AG10803 (cell line): ENCODE data around the gene RPSA.
A peak's percentile ranks its signal among the peaks of the same experiment; 100 is the strongest.

Experiments used
- DNase-seq: peaks from one replicate; pipeline ENCODE4 v3.0.0; 2010; ENCODE audit warnings: low read depth
- H3K4me3 ChIP-seq: 2 replicates; pipeline ENCODE4 v1.5.1; 2011; ENCODE audit warnings: mild to moderate bottlenecking, low read length, control low read depth
- TF ChIP-seq, protein P1 (sequence below): conservative IDR thresholded peaks from 2 replicates; pipeline ENCODE4 v1.5.1; 2011; ENCODE audit warnings: mild to moderate bottlenecking, low read length, control low read depth, inconsistent platforms

The RPSA gene

GRCh38 chr3:39383881-39384664, 22.4 kb upstream of the RPSA start:
- TF ChIP-seq, protein P1, sequence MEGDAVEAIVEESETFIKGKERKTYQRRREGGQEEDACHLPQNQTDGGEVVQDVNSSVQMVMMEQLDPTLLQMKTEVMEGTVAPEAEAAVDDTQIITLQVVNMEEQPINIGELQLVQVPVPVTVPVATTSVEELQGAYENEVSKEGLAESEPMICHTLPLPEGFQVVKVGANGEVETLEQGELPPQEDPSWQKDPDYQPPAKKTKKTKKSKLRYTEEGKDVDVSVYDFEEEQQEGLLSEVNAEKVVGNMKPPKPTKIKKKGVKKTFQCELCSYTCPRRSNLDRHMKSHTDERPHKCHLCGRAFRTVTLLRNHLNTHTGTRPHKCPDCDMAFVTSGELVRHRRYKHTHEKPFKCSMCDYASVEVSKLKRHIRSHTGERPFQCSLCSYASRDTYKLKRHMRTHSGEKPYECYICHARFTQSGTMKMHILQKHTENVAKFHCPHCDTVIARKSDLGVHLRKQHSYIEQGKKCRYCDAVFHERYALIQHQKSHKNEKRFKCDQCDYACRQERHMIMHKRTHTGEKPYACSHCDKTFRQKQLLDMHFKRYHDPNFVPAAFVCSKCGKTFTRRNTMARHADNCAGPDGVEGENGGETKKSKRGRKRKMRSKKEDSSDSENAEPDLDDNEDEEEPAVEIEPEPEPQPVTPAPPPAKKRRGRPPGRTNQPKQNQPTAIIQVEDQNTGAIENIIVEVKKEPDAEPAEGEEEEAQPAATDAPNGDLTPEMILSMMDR, result 0 out of 2 replicates have a peak, but pooled peaks have one; percentile 14
- peak; percentile 89 for DNase-seq
- peak overlapping the region; percentile 87 for H3K4me3 ChIP-seq

DNA sequence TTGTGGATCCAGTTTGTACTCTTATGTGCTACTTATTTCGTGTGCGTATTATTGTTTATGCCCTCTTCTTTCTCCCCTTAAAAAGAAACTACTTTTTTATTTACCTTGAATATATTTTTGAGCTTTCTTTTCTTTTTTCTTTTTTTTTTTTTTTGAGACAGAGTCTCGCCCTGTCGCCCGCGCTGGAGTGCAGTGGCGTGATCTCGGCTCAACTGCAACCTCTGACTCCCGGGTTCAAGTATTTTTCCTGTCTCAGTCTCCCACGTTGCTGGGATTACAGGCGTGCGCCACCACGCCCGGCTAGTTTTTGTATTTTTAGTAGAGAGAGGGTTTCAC, 21.9 kb upstream of the RPSA start:
- peak overlapping the region; percentile 87 for H3K4me3 ChIP-seq
- no peak for DNase-seq
- TF ChIP-seq, protein P1, result no peak

DNA sequence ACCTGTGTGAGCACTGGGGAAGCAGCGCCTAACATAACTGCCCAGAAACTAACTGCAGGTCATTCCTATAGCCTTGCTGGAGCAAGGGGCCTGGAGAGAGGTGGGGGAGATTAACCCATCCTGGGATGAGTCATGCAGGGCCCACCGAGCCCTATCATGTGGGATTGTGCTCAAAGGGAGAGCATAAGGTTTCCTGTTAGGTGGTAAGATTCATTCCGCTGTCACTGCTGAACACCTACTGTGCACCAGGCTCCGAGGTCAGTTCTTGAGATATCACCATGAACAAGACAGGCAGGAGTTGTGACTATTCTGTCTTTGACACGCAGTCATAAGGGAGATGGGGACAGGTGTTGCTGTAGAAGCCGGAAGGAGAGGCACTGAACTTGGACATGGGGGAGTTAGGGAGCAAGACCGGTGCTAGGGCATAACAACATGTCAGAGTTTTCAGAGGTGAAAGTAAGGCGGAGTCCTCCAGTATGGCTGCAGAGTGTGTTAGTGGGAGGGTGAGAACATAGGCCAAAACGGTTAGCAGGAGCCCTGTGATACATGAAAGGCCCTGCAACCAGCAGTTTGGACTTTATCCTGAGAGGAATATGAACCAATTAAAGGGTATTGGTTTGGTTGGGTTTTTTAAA, 20.9 kb upstream of the RPSA start:
- DNase-seq, result no peak
- TF ChIP-seq, protein P1, result no peak
- no peak overlapping the region for H3K4me3 ChIP-seq

DNA sequence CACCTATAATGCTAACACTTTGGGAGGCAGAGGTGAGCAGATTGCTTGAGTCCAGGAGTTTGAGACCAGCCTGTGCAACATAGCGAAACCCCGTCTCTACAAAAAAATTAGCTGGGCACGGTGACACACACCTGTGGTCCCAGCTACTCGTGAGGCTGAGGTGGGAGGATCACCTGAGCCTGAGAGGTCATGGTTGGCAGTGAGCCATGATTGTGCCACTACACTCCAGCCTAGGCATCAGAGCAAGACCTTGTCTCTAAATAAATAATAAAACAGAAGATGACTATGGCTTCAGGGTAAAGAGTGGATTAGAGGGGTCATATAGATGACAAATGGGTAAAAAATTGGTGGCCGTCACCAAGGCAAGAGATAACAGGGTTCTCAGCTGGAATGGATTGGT, 20.2 kb upstream of the RPSA start:
- no peak overlapping the region for H3K4me3 ChIP-seq
- DNase-seq, result no peak
- TF ChIP-seq, protein P1, result no peak

DNA sequence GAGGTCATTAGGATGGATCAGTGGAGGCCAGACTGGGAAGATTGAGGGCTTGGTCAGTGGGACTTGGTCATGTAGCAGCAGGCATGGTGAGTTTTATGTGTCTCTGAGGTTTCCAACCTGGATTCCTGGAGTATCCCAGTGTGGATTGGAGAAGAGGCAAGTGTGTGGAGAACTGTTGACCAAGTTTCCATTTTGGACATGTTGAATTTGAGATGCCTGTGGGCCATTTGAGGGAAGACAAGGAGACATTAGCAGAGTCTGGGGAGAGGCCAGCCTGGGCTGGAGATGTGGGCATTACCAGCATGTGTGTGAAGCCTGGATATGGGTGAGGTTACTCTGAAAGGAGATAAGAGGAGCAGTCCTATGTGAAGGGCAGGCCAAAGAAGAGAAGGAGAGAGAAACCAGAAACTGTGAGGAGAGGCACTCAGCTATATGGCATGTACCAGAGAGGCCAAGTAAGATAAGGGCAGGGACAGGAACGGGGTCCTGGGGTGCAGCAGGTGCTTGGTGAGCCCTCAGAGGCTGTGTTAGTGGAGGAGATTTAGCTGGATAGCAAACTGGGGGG, 19.0 kb upstream of the RPSA start:
- H3K4me3 ChIP-seq, result no peak overlapping the region
- DNase-seq, result no peak
- TF ChIP-seq, protein P1, result no peak

GRCh38 chr3:39388153-39388552, 18.4 kb upstream of the RPSA start:
- no peak for DNase-seq
- TF ChIP-seq, protein P1, result no peak
- H3K4me3 ChIP-seq, result no peak overlapping the region

GRCh38 chr3:39388741-39389248, 17.7 kb upstream of the RPSA start:
- TF ChIP-seq, protein P1, result no peak
- no peak for DNase-seq
- no peak overlapping the region for H3K4me3 ChIP-seq
